ENCODE data around the gene HTRA2.
"Not testable (repeated sequence)": the region's sequence is repeated elsewhere in the genome, so short reads cannot be mapped to it uniquely, and the experiment has no call there.

Gene HTRA2

GRCh38 chr2:74529357-74530238 is at the start of gene HTRA2, which contains the start of gene AUP1:
TSS of gene HTRA2 (plus strand) at chr2:74529933. CDS start at chr2:74530007, 74 bp downstream.
TSS of gene AUP1 (minus strand) at chr2:74529706. CDS start at chr2:74529629, 77 bp downstream.
- peak; percentile 98 for DNase-seq (ENCODE audit: low spot score)

DNA sequence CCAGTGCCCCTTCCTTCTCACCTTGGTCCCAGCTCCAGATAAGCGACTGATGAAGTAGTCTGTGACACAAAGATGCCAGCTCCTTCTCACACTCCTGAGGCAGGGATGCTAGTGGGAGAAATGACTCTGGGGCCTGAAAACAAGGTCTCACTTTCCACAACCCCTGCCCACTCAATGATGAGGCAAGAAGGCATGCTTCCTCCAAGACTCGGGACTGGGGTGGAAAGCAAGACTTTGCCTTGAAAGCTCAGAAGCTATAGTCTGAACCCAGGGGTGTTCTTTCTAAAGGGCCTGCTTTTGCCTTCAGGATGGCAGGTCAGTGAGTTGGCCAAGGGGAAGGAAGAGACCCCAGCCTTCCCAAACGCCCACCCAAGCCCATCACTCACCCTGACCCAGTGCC is 48.3 kb upstream of the HTRA2 start:
- no peak for DNase-seq (ENCODE audit: low spot score)

GRCh38 chr2:74481961-74482800 is 47.6 kb upstream of the HTRA2 start:
- no peak for DNase-seq (ENCODE audit: low spot score)

GRCh38 chr2:74482801-74483674 is 46.7 kb upstream of the HTRA2 start, which contains the start of the genes CCDC142 and TTC31:
TSS of gene CCDC142 (minus strand) at chr2:74482998. CDS start at chr2:74482837, 161 bp downstream.
TSS of gene TTC31 (plus strand) at chr2:74483081. CDS start at chr2:74483096, 15 bp downstream.
- DNase-seq (ENCODE audit: low spot score), result peak; percentile 89

DNA sequence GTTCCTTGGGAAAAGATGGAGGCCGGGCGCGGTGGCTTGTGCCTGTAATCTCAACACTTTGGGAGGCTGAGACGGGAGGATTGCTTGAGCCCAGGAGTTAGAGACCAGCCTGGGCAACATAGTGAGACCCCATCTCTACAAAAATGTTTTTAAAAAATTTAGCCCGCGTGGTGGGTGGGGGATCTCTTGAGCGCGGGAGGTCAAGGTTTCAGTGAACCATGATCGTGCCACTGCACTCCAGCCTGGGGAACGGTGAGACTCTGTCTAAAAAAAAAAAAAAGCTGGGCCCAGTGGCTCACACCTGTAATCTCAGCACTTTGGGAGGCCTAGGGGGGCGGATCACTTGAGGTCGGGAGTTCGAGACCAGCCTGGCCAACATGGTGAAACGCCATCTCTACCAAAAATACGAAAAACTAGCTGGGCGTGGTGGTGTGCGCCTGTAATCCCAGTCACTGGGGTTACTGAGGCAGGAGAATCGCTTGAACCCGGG is 46.0 kb upstream of the HTRA2 start:
- not testable (repeated sequence) for DNase-seq (ENCODE audit: low spot score)

DNA sequence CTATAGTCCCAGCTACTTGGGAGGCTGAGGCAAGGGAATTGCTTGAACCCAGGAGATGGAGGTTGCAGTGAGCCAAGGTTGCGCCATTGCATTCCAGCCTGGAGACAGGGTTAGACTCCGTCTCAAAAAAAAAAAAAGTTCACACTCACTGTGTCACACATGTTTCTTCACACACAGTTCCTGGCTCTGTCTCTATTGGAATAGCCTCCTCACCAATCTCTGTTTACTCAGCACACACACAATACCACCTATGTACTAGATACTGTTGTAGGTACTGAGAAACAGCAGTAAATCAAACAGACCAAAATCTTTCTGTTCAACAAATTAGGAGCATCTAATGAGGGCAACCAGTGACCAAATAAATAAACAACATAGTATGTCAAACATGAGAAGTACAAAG is 43.6 kb upstream of the HTRA2 start:
- no peak for DNase-seq (ENCODE audit: low spot score)

DNA sequence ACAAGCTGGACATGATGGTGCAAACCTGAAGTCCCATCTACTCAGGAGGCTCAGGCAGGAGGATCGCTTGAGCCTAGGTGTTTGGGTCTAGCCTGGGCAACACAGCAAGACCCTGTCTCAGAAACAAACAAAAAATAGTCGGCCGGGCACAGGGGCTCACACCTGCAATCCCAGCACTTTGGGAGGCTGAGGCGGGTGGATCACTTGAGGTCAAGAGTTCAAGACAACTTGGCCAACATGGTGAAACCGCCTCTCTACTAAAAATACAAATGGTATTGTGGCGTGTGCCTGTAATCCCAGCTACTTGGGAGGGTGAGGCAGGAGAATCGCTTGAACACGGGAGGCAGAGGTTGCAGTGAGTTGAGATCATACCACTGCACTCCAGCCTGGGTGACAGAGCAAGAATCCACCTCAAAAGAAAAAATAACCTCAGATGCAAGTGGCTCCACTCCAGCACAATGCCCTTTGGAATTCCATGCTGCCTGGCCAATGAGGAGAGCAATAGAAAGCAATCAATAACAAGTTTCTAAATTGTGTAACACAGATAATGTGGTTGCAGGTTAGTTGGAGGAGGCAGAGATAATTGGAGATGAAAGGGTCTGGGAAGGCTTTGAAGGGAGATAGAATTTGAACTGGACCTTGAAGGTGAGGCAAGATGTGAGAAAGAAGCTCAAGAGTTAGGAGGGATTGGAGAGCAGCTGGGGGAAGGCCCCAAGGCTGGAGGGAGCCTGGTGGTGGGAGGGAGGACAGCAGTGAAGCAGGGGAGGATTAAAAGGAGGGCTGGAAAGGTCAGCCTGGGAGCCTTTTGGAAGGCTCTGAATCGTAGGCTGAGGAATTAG is 40.9 kb upstream of the HTRA2 start:
- DNase-seq (ENCODE audit: low spot score), result no peak

DNA sequence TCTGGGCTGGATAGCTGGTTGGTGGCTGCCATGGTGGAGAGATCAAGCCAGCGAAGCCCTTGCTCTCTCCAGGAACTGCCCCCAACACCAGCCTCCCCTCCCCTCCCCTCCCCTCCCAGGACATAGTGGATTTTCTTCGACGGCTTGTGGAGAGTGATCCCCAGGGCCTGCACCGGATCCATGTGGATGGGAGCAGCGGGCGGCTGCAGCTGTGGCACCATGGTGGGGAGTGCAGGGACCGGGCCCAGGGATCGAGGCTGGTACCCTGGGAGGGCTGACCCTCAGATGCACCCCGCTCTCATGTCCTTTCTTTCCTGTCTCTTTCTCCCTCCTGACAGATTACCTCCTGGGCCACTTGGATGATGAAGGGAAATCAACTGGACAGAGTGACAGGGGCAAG is 39.8 kb upstream of the HTRA2 start:
- no peak for DNase-seq (ENCODE audit: low spot score)

- DNase-seq (ENCODE audit: low spot score), result no peak
These were observed 37.8 kb upstream of the HTRA2 start for GRCh38 chr2:74491648-74492544.

GRCh38 chr2:74493546-74493945 is 36.2 kb upstream of the HTRA2 start:
- no peak for DNase-seq (ENCODE audit: low spot score)

DNA sequence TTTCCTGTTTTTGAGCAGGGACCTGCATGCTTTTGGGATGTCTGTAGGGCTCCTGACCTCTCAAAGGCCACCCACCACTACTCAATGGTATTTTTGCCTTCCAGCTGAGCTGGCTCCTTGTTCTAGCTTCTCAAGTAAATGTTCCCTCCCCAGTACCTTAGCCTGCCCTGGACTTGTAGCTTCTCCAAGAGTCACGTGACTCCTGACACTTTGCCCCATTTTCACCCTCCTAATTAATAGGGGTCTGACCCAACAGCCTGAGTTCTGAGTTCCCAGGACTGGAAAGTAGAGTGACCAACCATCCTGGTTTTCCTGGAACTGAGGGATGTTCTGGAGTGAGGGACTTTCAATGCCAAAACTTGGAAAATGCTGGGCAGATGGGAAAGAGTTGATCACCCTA is 34.3 kb upstream of the HTRA2 start:
- no peak for DNase-seq (ENCODE audit: low spot score)

DNA sequence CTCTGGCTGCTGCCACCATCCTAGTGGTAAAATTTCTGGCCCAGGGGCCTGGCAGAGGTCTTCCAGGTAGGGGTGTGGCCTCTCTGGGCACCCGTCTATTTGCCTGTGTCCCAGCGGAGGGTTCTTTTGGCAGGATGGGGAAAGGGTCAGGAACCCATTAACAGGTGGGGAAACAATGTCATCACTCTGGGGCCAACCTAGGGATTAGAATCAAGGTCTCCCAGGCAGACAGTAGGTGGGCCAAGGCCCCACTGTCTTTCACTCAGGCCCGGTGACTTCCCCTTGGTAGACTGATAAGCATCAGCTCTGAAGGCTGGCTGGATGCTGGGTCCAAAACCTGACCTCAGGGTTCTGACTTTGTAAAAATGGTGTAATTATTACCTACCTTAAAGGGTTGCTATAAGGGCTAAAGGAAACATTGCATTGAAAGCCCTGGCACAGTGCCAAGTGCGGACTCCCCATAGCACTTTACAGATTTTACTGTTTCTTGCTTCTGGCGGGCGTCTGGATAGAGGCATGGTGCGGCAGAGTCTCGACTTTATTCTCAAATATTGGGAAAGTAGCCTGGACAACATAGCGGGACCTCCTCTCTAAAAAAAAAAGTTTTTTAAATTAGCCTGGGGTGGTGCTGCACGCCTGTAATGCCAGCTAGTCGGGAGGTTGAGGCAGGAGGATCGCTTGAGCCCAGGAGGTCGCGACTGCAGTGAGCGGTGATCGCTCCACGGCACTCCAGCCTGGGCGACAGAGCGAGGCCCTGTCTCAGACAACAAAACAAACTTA is 32.5 kb upstream of the HTRA2 start:
- DNase-seq (ENCODE audit: low spot score), result no peak

GRCh38 chr2:74497777-74498499 is 31.8 kb upstream of the HTRA2 start:
- DNase-seq (ENCODE audit: low spot score), result no peak

DNA sequence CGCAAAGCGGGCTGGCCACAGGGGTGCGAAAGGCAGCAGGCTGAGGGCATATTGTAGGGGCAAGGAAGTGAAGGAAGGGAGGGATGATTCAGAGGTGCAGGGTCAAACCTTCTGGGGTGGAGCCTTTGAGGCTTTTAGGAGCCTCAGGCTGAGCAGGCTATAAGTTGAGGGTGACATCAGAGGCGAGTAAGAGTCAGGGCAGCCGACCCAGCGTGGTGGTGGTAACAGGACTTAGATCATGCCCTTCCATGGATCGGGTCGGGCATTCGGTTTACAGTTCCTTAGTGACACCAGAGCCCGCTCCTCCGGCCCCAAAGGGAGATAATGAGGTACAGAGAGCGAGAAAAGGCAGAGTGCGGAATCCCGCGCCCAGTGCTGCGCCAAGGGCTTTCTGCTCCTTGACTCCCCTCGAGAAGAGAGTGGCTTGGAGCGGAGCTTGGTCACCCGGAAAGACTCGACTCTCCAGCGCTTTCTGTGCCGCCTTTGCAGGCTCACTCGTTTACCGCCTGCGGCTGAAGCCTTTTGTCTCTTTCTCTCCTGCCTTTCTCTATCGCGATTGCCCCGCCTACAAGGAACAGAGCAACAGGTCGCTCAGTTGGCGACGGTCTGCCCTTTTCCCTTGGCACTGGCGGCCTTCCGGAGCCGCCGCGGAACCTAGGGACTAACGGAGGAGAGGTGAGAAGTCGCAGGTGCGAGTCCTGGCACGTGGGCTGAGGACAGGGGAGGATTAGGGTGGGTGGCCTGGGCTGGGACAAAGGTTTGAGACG is 31.1 kb upstream of the HTRA2 start:
- DNase-seq (ENCODE audit: low spot score), result no peak

- DNase-seq (ENCODE audit: low spot score), result no peak
These were observed 30.3 kb upstream of the HTRA2 start, which contains the start of gene LBX2 for GRCh38 chr2:74499267-74499939. TSS of gene LBX2 (minus strand) at chr2:74499603. CDS start at chr2:74499537, 66 bp downstream.

- no peak for DNase-seq (ENCODE audit: low spot score)
These were observed 29.7 kb upstream of the HTRA2 start for GRCh38 chr2:74499940-74500577.

Data from COLO829 (cell line).